HepG2 (cell line): Measurements from ENCODE around the gene INHBB. TPM values are rescaled to one million over a fixed set of nuclear protein-coding genes. Genes with fewer than 3 reads are reported as not detected.

ENCODE experiments used
- CC2D1A ChIP-seq: sonication (generic); formaldehyde crosslinking; IDR thresholded peaks from 2 replicates; pipeline ENCODE4 v1.8.1; 2023; ENCODE audit warnings: mild to moderate bottlenecking, missing genetic modification reagents
- HNRNPLL ChIP-seq: fragments of 200-400 bp; formaldehyde crosslinking; IDR thresholded peaks from 2 replicates; pipeline ENCODE4 v1.6.1; 2017; ENCODE audit warnings: mild to moderate bottlenecking, low read depth, low read length; ENCODE audit not compliant: poor library complexity, severe bottlenecking
- HOXA3 ChIP-seq: sonication (generic); formaldehyde crosslinking; IDR thresholded peaks from 2 replicates; pipeline ENCODE4 v1.5.0; 2020; ENCODE audit warnings: missing genetic modification reagents
- KDM5B ChIP-seq: sonication (generic); formaldehyde crosslinking; IDR thresholded peaks from 2 replicates; pipeline ENCODE4 v1.4.0; 2020; ENCODE audit warnings: missing genetic modification reagents, mild to moderate bottlenecking, borderline replicate concordance
- NFAT5 ChIP-seq: sonication (generic); formaldehyde crosslinking; IDR thresholded peaks from 2 replicates; pipeline ENCODE4 v1.4.0; 2020; ENCODE audit warnings: missing genetic modification reagents
- PRPF4 ChIP-seq: fragments of 200-400 bp; formaldehyde crosslinking; IDR thresholded peaks from 2 replicates; pipeline ENCODE4 v1.6.1; 2016; ENCODE audit warnings: low read length, low read depth; ENCODE audit not compliant: poor library complexity, severe bottlenecking
- RAD51 ChIP-seq: fragments of 450-650 bp; IDR thresholded peaks from 2 replicates; pipeline ENCODE4 v1.6.1; 2016; ENCODE audit warnings: borderline replicate concordance
- SATB2 ChIP-seq: sonication (generic); formaldehyde crosslinking; IDR thresholded peaks from 2 replicates; pipeline ENCODE4 v1.5.0; 2020; ENCODE audit warnings: missing genetic modification reagents
- SKIL ChIP-seq: sonication (generic); formaldehyde crosslinking; IDR thresholded peaks from 2 replicates; pipeline ENCODE4 v1.8.0; 2022; ENCODE audit warnings: missing genetic modification reagents, mild to moderate bottlenecking, moderate library complexity, borderline replicate concordance
- SP1 ChIP-seq, 2 experiments: fragments of 450-650 bp in 1 of 2; sonication (generic) in 1 of 2; formaldehyde crosslinking in 1 of 2; IDR thresholded peaks; 2 replicates each; pipeline versions ENCODE4 v1.4.0 to v1.6.1; 2016 to 2020; ENCODE audit warnings: missing genetic modification reagents in 1 of 2
- SP4 ChIP-seq: sonication (generic); formaldehyde crosslinking; IDR thresholded peaks from 2 replicates; pipeline ENCODE4 v1.8.1; 2023; ENCODE audit warnings: mild to moderate bottlenecking, missing genetic modification reagents
- SYNCRIP ChIP-seq: fragments of 200-400 bp; formaldehyde crosslinking; IDR thresholded peaks from 2 replicates; pipeline ENCODE4 v1.6.1; 2018; ENCODE audit warnings: mild to moderate bottlenecking, low read depth, low read length; ENCODE audit not compliant: insufficient read depth
- TBL1XR1 ChIP-seq: fragments of 150-350 bp; IDR thresholded peaks from 2 replicates; pipeline ENCODE4 v1.6.1; 2014; ENCODE audit warnings: borderline replicate concordance, low read length; ENCODE audit not compliant: partially characterized antibody
- ZBTB7B ChIP-seq: sonication (generic); formaldehyde crosslinking; IDR thresholded peaks from 2 replicates; pipeline ENCODE4 v1.4.0; 2020; ENCODE audit warnings: missing genetic modification reagents
- ZIK1 ChIP-seq: sonication (generic); formaldehyde crosslinking; IDR thresholded peaks from 2 replicates; pipeline ENCODE4 v1.5.0; 2020; ENCODE audit warnings: mild to moderate bottlenecking, low read depth, missing genetic modification reagents, borderline replicate concordance
- ZNF207 ChIP-seq: fragments of 450-650 bp; IDR thresholded peaks from 2 replicates; pipeline ENCODE4 v1.6.1; 2016; ENCODE audit warnings: antibody characterized with exemption, borderline replicate concordance
- ZNF317 ChIP-seq: sonication (generic); formaldehyde crosslinking; IDR thresholded peaks from 2 replicates; pipeline ENCODE4 v1.5.0; 2020; ENCODE audit warnings: mild to moderate bottlenecking, missing genetic modification reagents
- ZNF709 ChIP-seq: sonication (generic); formaldehyde crosslinking; IDR thresholded peaks from 2 replicates; pipeline ENCODE4 v1.5.0; 2020; ENCODE audit warnings: mild to moderate bottlenecking, missing genetic modification reagents
- ZNF770 ChIP-seq: sonication (generic); formaldehyde crosslinking; IDR thresholded peaks from 2 replicates; pipeline ENCODE4 v1.5.0; 2020; ENCODE audit warnings: mild to moderate bottlenecking, missing genetic modification reagents
- ZNF776 ChIP-seq: sonication (generic); formaldehyde crosslinking; IDR thresholded peaks from 2 replicates; pipeline ENCODE4 v1.4.0; 2020; ENCODE audit warnings: mild to moderate bottlenecking, missing genetic modification reagents
- polyA plus RNA-seq, 8 experiments: library from polyadenylated mRNA; depleted of rRNA in 3 of 8; stranded (reverse) in 7 of 8; unstranded in 1 of 8; fragments of >200 nt; fragmentation: Illumina TruSeq in 4 of 8; extraction: Trizol in 4 of 8; gene quantifications; 2 replicates each; pipeline versions ENCODE4 v1.2.1 to v1.2.3, GENCODE V29; 2011 to 2016; ENCODE audit warnings: low read depth in 4 of 8, missing spikeins in 1 of 8, mixed read lengths in 1 of 8; ENCODE audit not compliant: insufficient read depth in 1 of 8
- total RNA-seq, 5 experiments: library from RNA; depleted of rRNA; stranded (reverse); fragments of >200 nt; fragmentation: Illumina TruSeq; extraction: Trizol; gene quantifications; 2 replicates each; pipeline ENCODE4 v1.2.3, GENCODE V29; 2016; ENCODE audit warnings: low read depth in 1 of 5

The INHBB gene
- total and polyA plus RNA-seq, 2 of the 13 experiments (the other 11 are each of a cell fraction or from before 2014, with no cell fraction given), result 0.20 to 1.7 TPM

- TF ChIP-seq NFAT5 (CRISPR knock-in tag), result no peak
- TF ChIP-seq RAD51, result no peak
- TF ChIP-seq ZNF770 (CRISPR knock-in tag), result no peak
- TF ChIP-seq SP4, result no peak
- peak; percentile 32 for TF ChIP-seq HNRNPLL
- TF ChIP-seq ZIK1, result no peak
- TF ChIP-seq SYNCRIP, result no peak
- no peak for TF ChIP-seq SP1 (IDR thresholded peaks at IDR 0.05)
- 0 out of 2 replicates have a peak, but pooled peaks have one; percentile 37 for TF ChIP-seq SP1 (CRISPR knock-in tag; IDR thresholded peaks at IDR 0.05)
- TF ChIP-seq ZNF709 (CRISPR knock-in tag), result no peak
- peak; percentile 40 for TF ChIP-seq TBL1XR1
- no peak for TF ChIP-seq PRPF4
- no peak for TF ChIP-seq CC2D1A (CRISPR knock-in tag)
- TF ChIP-seq SKIL (CRISPR knock-in tag), result no peak
- peak; percentile 39; the same call in 1 of the 2 replicates for TF ChIP-seq ZNF317 (CRISPR knock-in tag)
- no peak for TF ChIP-seq SATB2 (CRISPR knock-in tag)
- TF ChIP-seq HOXA3 (CRISPR knock-in tag), result no peak
- TF ChIP-seq KDM5B (CRISPR knock-in tag), result peak; percentile 85
- no peak for TF ChIP-seq ZNF776
- no peak for TF ChIP-seq ZNF207
- peak; percentile 15; the same call in 1 of the 2 replicates for TF ChIP-seq ZBTB7B
These were observed 32.9 kb upstream of the INHBB start (continued) for GRCh38 chr2:120312860-120313694.
